Left ventricle myocardium inferior (tissue), 1 donor: ENCODE results near the gene KDM2A. TPM values are rescaled to one million over a fixed set of nuclear protein-coding genes. Genes with fewer than 3 reads are reported as not detected.

Experiments used
- DNase-seq: peaks from one replicate; pipeline ENCODE4 v3.0.0-alpha.2; 2020
- H3K27ac ChIP-seq: fragments of 200-600 bp; replicated peaks from 2 replicates; pipeline ENCODE4 v1.8.0; 2021
- H3K27me3 ChIP-seq: fragments of 200-600 bp; 2 replicates; pipeline ENCODE4 v1.8.0; 2021; ENCODE audit warnings: low read depth
- H3K36me3 ChIP-seq: fragments of 200-600 bp; 2 replicates; pipeline ENCODE4 v1.8.0; 2021
- H3K4me1 ChIP-seq: fragments of 200-600 bp; 2 replicates; pipeline ENCODE4 v1.8.0; 2021
- H3K4me3 ChIP-seq: fragments of 200-600 bp; 2 replicates; pipeline ENCODE4 v1.8.0; 2021; ENCODE audit warnings: mild to moderate bottlenecking, moderate library complexity
- H3K9me3 ChIP-seq: fragments of 200-600 bp; replicated peaks from 2 replicates; pipeline ENCODE4 v1.8.0; 2021
- CTCF ChIP-seq: fragments of 200-600 bp; IDR thresholded peaks from 2 replicates; pipeline ENCODE4 v1.8.0; 2021; ENCODE audit warnings: antibody characterized with exemption, mild to moderate bottlenecking, borderline replicate concordance
- intact Hi-C: fragments of 100-400 bp; cut with micrococcal nuclease; formaldehyde crosslinking; loops from one replicate; pipeline ENCODE4 v1.11.0; 2022
- total RNA-seq: library from RNA; stranded (reverse); fragmentation: NEBNext Ultra II Directional; extraction: Animal tissue kit (Norgen Biotek cat#: 25700); gene quantifications from one replicate; pipeline ENCODE4 v1.2.1, GENCODE V29; 2021
- donor health status: DM: no; HTN: yes; CAD: no; lungs with severe emphysema.

Gene KDM2A
- total RNA-seq, 1 donor from 2014 or later, result 37.6 TPM

- peaks cover 18% of the 10 kb centered on the region for H3K4me1 ChIP-seq
- H3K27me3 ChIP-seq, result no peaks in the 10 kb centered on the region
- no peaks in the 10 kb centered on the region for H3K9me3 ChIP-seq
- no peak for DNase-seq
- intact Hi-C loops, result no loop called here
- no peak overlapping the region for H3K27ac ChIP-seq
- no peaks in the 10 kb centered on the region for H3K36me3 ChIP-seq
- TF ChIP-seq CTCF, result no peak
- no peak overlapping the region for H3K4me3 ChIP-seq
Measured at GRCh38 chr11:67113231-67113721, 5.8 kb upstream of the KDM2A start.

- Histone ChIP-seq H3K27ac (no peak overlapping the region), H3K27me3 (no peaks in the 10 kb centered on the region), H3K4me1 (peaks cover 20% of the 10 kb centered on the region), H3K36me3 (no peaks in the 10 kb centered on the region), H3K9me3 (no peaks in the 10 kb centered on the region), H3K4me3 (no peak overlapping the region)
- TF ChIP-seq CTCF, result no peak
- no peak for DNase-seq
- intact Hi-C loops, result no loop called here
Measured at GRCh38 chr11:67114275-67114896, 4.7 kb upstream of the KDM2A start.

- DNase-seq, result no peak
- H3K27ac ChIP-seq, result no peak overlapping the region
- H3K4me3 ChIP-seq, result no peak overlapping the region
- H3K27me3 ChIP-seq, result no peaks in the 10 kb centered on the region
- intact Hi-C loops, result no loop called here
- TF ChIP-seq CTCF, result no peak
- peaks cover 24% of the 10 kb centered on the region for H3K4me1 ChIP-seq
- no peaks in the 10 kb centered on the region for H3K9me3 ChIP-seq
- no peaks in the 10 kb centered on the region for H3K36me3 ChIP-seq
Measured at GRCh38 chr11:67116758-67117105, 2.3 kb upstream of the KDM2A start.

- intact Hi-C loops, result no loop called here
- peaks cover 28% of the 10 kb centered on the region for H3K4me1 ChIP-seq
- peak overlapping the region; percentile 98 for H3K27ac ChIP-seq
- DNase-seq, result no peak
- H3K9me3 ChIP-seq, result no peaks in the 10 kb centered on the region
- H3K36me3 ChIP-seq, result no peaks in the 10 kb centered on the region
- H3K4me3 ChIP-seq, result peak overlapping the region; percentile 96
- H3K27me3 ChIP-seq, result no peaks in the 10 kb centered on the region
- TF ChIP-seq CTCF, result no peak
Measured at GRCh38 chr11:67117176-67117575, 1.9 kb upstream of the KDM2A start.

- H3K27ac ChIP-seq, result peak overlapping the region; percentile 98
- no peak for TF ChIP-seq CTCF
- H3K36me3 ChIP-seq, result no peaks in the 10 kb centered on the region
- H3K9me3 ChIP-seq, result no peaks in the 10 kb centered on the region
- H3K4me3 ChIP-seq, result peak overlapping the region; percentile 96
- H3K4me1 ChIP-seq, result peaks cover 33% of the 10 kb centered on the region
- DNase-seq, result peak; percentile 38
- H3K27me3 ChIP-seq, result no peaks in the 10 kb centered on the region
- intact Hi-C loops, result no loop called here
Measured at GRCh38 chr11:67117672-67118180, 1.3 kb upstream of the KDM2A start.
